NK-92 (cell line): ENCODE results near the gene KRT86.
"Not testable (repeated sequence)": the region's sequence is repeated elsewhere in the genome, so short reads cannot be mapped to it uniquely, and the experiment has no call there.

Experiments
- DNase-seq: peaks from one replicate; lab custom pipeline; 2025; ENCODE audit not compliant: unreplicated experiment; lab: John Stamatoyannopoulos, UW

KRT86 gene

DNA sequence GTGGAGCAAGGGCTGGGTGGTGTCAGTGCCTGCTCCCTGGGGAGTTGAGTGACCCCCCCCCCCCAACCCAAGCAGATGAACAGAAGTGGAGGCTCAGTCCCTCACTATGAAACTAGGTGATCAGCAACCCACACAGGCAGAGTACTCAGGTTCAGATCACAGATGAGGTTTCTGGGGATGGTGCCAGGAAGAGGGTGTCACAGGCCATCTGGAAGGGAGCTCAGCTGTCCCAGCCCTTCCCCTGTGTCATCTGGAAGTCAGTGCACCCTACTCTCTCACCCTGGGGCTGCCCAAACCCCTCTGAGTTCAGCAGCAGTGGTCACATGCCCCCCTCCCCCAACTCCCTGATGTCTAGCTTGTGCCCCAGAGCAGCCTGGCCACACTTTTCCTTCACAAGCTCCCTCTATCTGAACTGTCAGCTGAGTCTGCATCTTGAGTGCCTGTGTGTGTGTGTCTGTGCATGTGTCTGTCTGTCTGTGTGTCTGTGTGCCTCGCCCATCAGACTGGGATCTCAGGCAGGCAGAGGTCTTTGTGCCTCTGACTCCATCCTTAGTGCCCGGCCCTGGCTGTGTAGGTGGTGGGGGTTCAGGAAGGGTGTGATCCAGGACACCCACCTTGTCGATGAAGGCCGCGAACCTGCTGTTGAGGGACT, 16.2 kb downstream of the KRT86 start:
- not testable (repeated sequence) for DNase-seq

DNA sequence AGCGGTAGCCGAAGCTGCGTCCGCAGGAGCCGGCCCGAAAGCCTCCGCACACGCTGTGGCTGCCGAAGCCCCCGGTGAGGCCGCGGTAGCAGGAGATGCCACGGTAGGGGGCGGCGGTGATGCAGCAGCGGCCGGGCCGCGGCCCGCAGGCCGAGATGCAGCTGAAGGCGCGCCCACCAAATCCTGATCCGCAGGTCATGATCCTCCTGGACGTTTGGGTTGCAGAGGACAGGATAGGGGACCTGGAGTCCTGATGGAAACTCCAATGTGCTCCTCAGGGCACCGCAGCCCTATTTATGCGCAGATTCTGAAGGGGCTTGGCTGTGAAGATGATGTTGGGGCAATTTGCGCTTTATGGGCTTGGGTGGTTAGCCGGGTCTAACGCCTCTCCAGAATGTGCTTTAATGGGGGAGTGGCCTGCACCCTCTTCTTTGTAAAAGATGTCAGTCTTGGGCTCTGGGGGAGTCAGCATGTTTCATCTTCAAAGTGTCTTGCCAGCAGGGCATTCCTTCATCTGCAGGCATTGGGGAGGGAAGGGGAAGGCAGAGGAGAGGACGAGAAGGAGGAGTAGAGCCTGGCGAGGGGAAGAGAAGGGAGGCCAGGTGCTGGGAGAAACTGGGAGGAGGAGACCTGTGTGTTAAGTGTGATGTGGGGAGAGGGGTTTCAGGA, 17.0 kb downstream of the KRT86 start, which contains the start of gene KRT81:
Gene KRT81 (minus strand): TSS at position 268 of the 669 bp plus-strand sequence. CDS start 69 bp downstream, at position 199.
- no peak for DNase-seq

DNA sequence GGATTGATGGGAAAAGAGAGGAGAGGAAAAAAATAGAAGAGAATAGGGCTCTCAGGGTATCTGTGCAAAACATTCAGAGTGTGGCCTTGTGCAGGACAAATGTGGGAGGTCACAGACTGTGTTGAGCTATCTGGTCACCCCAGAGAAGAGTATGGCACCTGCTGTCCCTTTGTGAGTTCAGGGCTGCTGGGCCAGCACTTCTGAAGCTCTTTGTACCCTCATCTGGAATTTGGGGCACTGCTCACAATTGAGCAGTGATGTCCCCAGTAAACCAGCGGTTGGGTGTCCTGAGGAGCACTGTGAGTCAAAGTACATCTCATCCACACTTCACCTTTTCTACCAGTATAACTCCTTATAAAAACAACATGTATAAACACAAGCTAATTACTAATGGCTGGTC, 19.5 kb downstream of the KRT86 start:
- no peak for DNase-seq

DNA sequence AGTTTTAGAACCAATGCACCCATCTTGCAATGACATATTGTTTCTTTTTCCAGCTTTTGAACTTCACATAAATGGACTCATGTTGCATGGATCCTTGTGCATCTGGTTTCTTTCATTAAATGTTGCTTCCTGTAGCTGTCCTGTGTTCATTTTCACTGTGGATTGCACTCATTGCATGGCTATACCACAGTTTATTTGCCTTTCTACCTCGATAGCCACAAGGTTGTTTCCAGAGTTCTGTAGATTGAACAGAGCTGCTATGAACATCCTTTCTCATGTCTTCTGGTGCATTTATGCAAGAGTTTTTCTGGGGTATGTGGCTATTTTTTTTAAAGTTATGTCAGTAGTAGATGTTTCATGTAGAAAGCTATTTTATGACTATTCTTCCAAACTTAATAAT, 20.4 kb downstream of the KRT86 start:
- no peak for DNase-seq

DNA sequence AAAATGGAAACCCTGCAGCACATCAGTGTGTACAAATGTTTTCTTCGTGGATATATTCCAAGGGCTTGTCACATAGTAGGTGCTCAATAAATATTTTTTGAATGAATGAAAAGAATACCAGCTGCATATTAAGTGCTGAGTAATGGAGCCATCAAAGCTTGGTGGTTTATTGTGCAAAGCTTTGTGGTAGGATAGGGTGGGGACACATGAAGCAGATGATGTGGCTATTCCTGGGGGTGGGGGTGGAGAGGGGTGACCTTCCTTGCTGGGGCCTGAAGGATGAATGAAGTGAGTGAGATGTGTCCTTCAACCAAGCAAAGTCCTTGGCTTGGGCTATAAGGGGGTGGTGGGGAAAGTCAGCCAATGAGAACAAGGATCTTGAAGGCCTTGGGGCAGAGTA, 21.2 kb downstream of the KRT86 start:
- no peak for DNase-seq

DNA sequence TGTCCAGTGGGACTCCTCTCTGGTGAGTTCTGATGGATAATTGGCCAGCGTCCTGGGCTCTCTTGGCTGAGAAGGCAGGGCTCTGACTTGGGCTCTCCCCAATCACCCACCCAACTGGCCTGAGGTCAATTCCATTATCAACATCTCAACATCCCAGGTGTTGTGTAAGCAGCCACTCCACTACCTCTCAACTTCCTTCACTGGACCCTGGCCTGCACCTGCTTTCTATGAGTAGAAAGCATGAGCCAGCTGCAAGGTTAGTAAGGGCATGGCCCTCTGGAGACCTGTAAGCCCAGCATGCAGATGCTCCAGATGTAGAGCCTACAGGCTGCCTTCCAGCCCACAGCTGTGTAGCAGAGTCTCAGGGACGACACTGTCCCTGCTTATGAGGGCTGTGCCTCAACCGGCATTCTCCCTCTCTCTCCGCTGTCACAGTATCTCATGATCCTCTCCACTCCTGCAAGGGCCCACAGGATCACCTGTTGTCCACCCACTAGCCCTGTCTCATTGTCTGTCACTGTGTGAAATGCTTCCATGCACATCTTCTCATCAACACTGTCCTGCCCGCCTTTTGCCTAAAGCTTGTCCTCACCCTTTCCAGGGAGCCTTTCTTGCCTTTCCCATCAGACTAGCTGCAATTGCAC, 22.2 kb downstream of the KRT86 start:
- no peak for DNase-seq

DNA sequence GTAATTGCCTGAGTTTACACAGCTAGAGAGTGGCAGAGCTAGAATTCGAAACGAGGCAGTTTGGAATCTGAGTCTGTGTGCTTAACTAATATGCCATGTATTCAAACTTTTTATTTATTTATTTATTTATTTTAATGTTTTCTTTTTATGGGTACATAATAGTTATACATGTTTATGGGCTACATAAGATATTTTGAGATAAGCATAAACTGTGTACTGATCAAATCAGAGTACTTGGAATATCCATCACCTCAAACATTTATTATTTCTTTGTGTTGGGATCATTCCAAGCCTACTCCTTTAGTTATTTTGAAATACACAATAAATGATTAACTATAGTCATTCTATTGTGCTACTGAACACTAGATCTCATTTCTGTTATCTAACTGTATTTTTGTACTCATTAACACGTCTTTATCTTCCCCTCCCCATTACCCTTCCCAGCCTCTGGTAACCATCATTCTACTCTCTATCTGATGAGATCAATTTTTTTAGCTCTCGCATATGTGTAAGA, 24.3 kb downstream of the KRT86 start:
- DNase-seq: no peak

DNA sequence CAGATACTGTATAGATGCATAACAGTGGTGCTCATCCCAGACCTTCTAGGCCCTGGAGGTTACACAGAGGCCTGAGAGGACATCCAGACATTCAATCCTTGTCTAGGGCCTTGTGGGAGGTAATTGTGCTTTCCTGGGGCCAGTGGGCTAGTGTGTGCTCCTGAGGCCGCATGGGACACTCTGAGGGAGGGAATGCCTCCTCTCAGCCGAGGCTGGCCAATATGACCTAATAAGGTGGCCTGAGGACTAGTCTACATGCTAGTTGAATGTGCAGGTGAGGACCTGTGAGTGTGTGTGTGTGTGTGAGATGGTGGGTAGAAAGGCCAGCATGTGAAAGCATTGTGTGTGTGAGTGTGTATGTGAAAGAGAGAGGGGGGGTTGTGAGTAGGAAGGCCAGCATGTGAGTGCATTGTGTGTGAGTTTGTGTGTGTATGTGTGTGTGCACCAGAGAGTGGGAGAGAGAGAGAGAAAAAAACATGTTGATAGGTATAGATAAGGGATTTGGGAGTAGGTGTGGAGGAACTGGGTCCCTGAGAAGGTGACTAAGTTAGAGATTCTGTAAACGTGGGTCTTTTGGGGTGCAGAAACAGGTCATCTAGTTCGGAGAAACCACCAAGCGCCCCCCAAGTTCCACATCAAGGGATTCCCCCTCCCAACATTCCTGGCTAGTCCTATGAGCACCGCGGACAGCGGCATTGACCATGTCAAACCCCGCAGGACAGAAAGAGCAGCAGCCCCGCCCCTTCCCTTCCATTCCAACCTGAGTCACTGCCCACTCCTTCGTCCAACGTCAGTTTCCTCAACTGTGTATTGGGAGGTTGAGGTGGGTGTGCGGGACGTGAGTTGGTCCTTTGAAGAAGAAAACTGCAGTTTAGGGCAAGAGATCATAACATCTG, 26.6 kb downstream of the KRT86 start:
- DNase-seq: no peak

DNA sequence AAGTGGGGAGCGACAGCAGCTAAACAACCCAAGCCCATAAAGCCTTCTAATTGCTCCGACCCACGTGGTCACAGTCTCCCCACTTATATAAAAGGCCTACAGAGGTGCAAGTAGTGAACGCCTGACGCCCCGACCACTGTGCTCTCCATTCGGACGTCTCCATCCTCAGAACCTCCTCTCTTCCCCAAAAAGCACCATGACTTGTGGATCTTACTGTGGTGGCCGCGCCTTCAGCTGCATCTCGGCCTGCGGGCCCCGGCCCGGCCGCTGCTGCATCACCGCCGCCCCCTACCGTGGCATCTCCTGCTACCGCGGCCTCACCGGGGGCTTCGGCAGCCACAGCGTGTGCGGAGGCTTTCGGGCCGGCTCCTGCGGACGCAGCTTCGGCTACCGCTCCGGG, 27.3 kb downstream of the KRT86 start:
- DNase-seq: not testable (repeated sequence)

DNA sequence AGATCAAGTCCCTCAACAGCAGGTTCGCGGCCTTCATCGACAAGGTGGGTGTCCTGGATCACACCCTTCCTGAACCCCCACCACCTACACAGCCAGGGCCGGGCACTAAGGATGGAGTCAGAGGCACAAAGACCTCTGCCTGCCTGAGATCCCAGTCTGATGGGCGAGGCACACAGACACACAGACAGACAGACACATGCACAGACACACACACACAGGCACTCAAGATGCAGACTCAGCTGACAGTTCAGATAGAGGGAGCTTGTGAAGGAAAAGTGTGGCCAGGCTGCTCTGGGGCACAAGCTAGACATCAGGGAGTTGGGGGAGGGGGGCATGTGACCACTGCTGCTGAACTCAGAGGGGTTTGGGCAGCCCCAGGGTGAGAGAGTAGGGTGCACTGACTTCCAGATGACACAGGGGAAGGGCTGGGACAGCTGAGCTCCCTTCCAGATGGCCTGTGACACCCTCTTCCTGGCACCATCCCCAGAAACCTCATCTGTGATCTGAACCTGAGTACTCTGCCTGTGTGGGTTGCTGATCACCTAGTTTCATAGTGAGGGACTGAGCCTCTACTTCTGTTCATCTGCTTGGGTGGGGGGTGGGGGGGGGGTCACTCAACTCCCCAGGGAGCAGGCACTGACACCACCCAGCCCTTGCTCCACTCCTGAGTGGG, 27.9 kb downstream of the KRT86 start:
- DNase-seq: not testable (repeated sequence)

DNA sequence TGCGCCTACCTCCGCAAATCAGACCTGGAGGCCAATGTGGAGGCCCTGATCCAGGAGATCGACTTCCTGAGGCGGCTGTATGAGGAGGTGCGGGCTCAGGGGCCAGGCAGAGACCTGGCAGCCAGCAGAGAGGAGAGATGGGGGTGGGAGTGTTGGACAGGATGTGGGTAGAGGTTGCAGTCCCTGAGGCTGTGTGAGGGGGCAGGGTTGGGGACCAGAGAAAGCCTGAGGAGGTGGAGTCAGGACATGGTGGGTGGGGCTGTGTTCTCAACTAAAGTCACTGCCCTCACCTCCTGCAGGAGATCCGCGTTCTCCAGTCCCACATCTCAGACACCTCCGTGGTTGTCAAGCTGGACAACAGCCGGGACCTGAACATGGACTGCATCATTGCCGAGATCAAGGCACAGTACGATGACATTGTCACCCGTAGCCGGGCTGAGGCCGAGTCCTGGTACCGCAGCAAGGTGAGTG, 30.5 kb downstream of the KRT86 start:
- not testable (repeated sequence) for DNase-seq

DNA sequence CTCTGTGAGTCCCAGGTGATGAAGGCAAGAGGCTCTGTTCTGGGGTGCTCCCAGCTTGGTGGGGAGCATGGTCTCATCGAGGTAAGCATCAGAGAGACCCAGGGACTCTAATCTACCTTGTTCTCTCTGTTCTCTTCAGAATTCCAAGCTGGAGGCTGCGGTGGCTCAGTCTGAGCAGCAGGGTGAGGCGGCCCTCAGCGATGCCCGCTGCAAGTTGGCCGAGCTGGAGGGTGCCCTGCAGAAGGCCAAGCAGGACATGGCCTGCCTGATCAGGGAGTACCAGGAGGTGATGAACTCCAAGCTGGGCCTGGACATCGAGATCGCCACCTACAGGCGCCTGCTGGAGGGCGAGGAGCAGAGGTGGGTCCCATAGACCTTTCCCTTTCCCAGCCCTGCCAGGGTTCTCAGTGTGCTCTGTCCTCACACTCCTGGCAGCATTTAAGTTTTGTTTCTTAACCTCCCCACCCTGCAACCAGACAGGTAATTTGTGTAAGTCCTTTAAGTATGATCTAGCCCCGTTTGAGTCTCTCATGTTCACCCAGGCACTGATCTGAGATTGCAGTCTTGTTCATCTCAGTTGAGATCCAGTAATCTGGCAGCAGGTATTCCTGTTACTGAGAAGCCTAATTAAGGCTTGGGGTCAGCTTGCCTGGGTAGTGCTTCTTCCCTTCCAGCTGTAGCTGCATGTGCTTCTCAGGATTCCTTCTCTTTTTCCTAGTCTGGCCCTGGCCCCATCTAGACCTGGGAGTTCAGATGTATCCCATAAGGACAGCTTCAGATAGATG, 31.7 kb downstream of the KRT86 start:
- DNase-seq: no peak

DNA sequence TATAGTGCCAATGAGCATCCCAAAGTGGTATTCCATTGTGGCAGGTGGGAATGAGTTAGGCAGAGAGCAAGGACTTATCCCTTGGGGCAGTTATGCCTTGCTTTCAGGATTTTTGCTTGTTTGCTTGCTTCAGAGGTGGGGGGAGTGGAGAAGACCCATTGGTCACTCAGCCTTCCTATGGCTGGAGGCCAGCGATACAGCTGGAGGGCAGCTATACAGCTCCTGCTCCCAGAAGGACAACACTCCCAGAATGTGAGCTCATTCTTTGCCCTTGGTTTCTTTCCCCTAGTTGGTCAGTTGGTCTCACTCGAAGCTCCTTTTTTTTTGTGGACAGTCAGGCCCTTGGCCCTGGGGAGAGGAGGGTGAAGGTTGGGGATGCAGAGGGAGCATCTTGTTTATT, 32.3 kb downstream of the KRT86 start:
- no peak for DNase-seq

DNA sequence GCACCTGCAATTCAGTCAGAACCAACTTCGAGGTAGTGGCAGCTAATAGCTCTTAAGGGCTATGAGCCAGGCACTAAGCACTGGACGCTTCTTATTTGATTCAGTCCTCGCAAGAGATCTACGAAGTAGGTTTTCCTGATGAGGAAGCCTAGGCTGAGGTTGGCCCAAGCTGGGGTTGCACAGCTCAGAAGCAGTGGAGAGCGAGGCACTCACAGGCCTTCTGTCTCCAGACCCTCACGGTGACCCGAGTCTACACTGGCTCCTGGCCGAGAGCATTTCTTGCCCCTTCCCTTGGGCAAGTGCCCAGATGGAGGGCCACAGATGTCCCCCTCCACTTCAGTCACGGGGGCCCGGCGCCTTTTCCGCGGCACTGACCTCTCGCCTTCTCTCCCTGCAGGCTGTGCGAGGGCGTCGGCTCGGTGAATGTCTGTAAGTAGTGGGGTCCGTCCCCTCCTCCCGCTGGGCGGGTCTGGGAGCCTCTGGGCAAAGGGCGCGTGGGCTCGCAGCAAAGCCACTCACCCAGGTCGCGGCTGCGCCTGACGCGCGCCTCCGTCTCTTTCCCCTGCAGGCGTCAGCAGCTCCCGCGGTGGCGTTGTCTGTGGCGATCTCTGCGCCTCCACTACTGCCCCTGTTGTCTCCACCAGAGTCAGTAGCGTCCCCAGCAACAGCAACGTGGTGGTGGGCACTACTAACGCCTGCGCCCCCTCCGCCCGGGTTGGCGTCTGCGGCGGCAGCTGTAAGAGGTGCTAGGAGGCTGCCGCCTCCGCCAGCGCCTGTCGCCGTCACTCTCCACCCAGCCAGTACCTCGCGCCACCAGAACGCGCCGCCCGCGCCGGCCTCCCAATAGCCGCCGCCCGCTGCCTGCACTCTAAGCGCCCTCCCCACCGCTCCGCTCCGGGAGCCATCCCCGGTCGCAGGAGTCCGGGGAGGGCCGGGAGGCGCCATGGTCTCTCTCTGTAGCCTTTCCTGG, 33.7 kb downstream of the KRT86 start:
- DNase-seq: no peak

DNA sequence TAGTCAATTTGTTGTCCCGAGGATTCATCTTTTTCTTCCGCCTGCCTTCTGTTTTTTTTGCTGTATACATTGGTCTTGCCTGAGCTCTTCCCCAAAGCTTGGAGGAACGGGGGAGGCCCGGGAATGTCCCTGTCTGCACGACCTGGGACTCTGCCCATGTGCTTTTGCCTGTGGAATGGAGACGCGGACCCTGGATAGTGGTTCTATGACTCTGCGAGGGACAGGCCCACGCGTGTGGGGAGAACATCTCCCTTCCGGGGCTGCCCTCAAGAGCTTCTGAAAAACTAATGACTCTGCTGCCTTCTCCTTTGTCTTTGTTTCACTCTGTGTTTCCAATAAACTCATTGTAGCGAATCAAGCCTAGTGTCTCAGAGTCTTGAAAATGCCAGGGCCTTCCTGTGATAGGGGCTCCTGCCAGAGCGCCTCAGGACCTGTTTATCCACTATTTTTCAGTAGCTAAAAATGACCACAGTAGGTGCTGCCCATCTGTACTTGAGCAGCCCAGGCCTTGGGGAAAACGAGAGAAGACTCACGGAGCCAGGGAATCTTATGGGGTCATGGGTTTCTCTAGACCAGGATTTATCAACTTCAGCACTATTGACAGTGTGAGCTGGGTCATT, 34.5 kb downstream of the KRT86 start:
- DNase-seq: no peak

DNA sequence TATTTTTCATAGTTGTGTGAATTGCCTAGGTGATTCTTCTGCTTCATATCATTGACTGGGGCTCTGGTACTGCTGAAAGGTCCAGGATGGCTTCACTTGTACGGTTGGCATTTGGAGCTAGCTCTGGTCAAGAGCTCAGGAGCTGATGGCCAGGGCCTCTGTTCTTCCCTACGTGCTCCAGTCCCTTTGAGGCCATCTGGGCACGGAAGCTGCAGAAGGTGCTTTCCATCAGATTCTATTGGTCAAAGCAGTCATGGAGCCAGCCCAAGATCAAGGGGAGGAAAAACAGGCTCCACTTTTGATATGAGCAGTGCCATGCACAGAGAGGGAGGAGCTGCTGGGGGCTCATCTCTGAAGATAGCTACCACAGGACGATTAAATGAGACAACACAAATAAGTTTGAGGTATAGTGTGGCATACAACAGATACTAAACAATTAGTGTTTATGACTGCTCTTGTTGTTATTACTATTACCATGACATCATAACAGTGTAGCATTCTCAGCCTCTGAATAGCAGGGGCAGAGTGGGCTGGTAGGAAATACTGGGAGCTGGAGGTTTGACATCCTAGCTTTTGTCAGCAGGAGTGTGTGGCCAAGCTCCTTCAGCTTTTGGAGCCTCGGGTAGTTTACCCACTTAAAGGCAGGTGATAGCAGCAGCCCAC, 36.3 kb downstream of the KRT86 start:
- DNase-seq: no peak

DNA sequence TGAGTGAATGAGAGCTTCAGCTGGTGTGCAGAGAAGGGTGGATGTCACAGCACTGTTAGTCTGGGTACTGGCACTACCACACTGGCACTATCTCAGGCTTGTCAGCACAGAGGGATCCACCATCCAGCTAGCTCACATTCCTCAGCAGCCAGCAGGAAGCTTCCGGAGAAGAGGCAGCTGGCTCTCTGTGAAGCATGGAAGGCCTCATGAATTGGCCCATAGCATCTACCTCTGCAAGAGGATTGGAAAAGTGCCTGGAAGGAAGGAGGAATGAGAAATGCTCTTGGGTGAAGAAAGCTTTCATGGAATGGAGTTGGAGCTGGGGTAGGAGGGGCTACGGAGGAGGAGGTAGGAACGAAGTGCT, 36.8 kb downstream of the KRT86 start:
- no peak for DNase-seq

DNA sequence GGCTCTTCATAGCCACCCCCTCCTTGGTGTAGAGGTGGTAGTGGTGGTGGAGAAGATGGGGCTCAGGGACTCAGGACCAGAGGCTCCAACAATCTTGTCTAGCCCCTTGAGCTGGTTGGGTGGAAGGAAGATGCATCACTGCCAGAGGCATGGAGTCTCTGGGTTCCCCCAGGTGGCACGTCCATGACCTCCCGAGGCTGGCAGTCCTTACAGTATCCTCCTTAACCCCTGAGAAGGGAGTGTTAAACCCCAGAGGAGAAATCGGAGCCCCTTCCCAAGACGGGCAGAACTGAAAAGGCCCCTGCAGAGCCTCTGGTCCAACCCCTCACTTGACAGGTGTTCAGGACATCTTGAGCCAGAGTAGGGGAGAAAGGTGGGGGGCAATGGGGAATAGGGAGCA, 37.6 kb downstream of the KRT86 start:
- DNase-seq: no peak
